B cell (primary cell): Measurements from ENCODE around the gene RARRES2. TPM values are rescaled to one million over a fixed set of nuclear protein-coding genes. Genes with fewer than 3 reads are reported as not detected.

Experiments
- ATAC-seq: fragments of 200-7000 bp; cut with Tn5 transposase; one replicate; pipeline ENCODE4 v1.10.0; 2021; ENCODE audit warnings: low read depth, mild to moderate bottlenecking, moderate number of reproducible peaks, moderate library complexity
- CTCF ChIA-PET: fragments of 350-600 bp; sonication (Branson Sonifier 250); formaldehyde crosslinking; loops from one replicate; lab custom pipeline; 2021; ENCODE audit warnings: antibody characterized with exemption, inconsistent platforms; lab: Charles Lee
- POLR2A ChIA-PET: fragments of 350-600 bp; sonication (Branson Sonifier 250); formaldehyde crosslinking; loops from one replicate; lab custom pipeline; 2021; ENCODE audit warnings: antibody characterized with exemption; lab: Charles Lee
- DNase-seq: peaks from one replicate; pipeline ENCODE4 v3.0.0; 2013
- H2AFZ ChIP-seq: 2 replicates; pipeline ENCODE4 v1.6.1; 2012; ENCODE audit warnings: mild to moderate bottlenecking, low read depth, low read length; ENCODE audit not compliant: insufficient read depth, poor library complexity, severe bottlenecking
- H3K27ac ChIP-seq, 2 donors: 1 replicate in 1 of 2; 2 replicates in 1 of 2; pipeline ENCODE4 v1.5.1; 2012 to 2013; ENCODE audit warnings: low read length in 2 of 2, mild to moderate bottlenecking in 2 of 2, moderate library complexity in 1 of 2
- H3K27me3 ChIP-seq, 4 experiments: fragments of 200-600 bp in 1 of 4; sonication (generic) in 1 of 4; replicated peaks in 1 of 4; 1 replicate in 2 of 4; 2 replicates in 2 of 4; pipeline versions ENCODE4 v1.6.1 to v1.7.0; 2013 to 2016; ENCODE audit warnings: low read length in 3 of 4, mild to moderate bottlenecking in 2 of 4, mixed read lengths in 1 of 4, moderate library complexity in 1 of 4; ENCODE audit not compliant: insufficient read depth in 4 of 4, control insufficient read depth in 3 of 4; ENCODE audit errors: control extremely low read depth in 1 of 4
- H3K36me3 ChIP-seq, 2 experiments: replicated peaks in 1 of 2; 1 replicate in 1 of 2; 2 replicates in 1 of 2; pipeline versions ENCODE4 v1.6.1 to v1.7.1; 2013; ENCODE audit warnings: low read length in 1 of 2; ENCODE audit not compliant: insufficient read depth in 2 of 2, control insufficient read depth in 1 of 2; ENCODE audit errors: control extremely low read depth in 1 of 2, extremely low read depth in 1 of 2
- H3K4me1 ChIP-seq, 2 donors: fragments of 200-600 bp in 1 of 2; sonication (generic) in 1 of 2; 1 replicate in 1 of 2; 2 replicates in 1 of 2; pipeline versions ENCODE4 v1.5.1 to v1.6.1; 2013 to 2017; ENCODE audit warnings: low read length in 2 of 2; ENCODE audit not compliant: control insufficient read depth in 2 of 2, insufficient read depth in 2 of 2
- H3K4me2 ChIP-seq: replicated peaks from 2 replicates; pipeline ENCODE3; 2012; ENCODE audit warnings: mild to moderate bottlenecking, low read depth, low read length; ENCODE audit not compliant: poor library complexity, severe bottlenecking
- H3K4me3 ChIP-seq, 5 experiments: fragments of 200-600 bp in 1 of 5; sonication (generic) in 1 of 5; 1 replicate in 3 of 5; 2 replicates in 2 of 5; pipeline versions ENCODE4 v1.5.1 to v1.7.0; 2011 to 2016; ENCODE audit warnings: low read length in 4 of 5, mild to moderate bottlenecking in 4 of 5, low read depth in 2 of 5, control low read depth in 1 of 5, moderate library complexity in 1 of 5; ENCODE audit not compliant: insufficient read depth in 1 of 5; ENCODE audit errors: control extremely low read depth in 1 of 5, extremely low read depth in 1 of 5
- H3K79me2 ChIP-seq: fragments of 200-600 bp; sonication (generic); one replicate; pipeline ENCODE4 v1.6.0; 2016; ENCODE audit warnings: low read length; ENCODE audit not compliant: control insufficient read depth, insufficient read depth
- H3K9ac ChIP-seq: fragments of 200-600 bp; sonication (generic); 2 replicates; pipeline ENCODE4 v1.6.1; 2017; ENCODE audit warnings: mild to moderate bottlenecking, low read length, moderate library complexity
- H3K9me3 ChIP-seq, 3 donors: one replicate each; pipeline versions ENCODE4 v1.6.1 to v1.7.1; 2013; ENCODE audit warnings: low read length in 2 of 3; ENCODE audit not compliant: control insufficient read depth in 2 of 3, insufficient read depth in 1 of 3; ENCODE audit errors: control extremely low read depth in 1 of 3
- H4K20me1 ChIP-seq: 2 replicates; pipeline ENCODE4 v1.6.0; 2012; ENCODE audit warnings: mild to moderate bottlenecking, low read length; ENCODE audit not compliant: insufficient read depth, control insufficient read depth, poor library complexity, severe bottlenecking
- H3K27ac Mint-ChIP-seq: one replicate; pipeline ENCODE4 v1.8.0; 2021; ENCODE audit warnings: mixed read lengths
- H3K27me3 Mint-ChIP-seq: one replicate; pipeline ENCODE4 v1.8.0; 2021; ENCODE audit warnings: mixed read lengths
- H3K4me1 Mint-ChIP-seq: one replicate; pipeline ENCODE4 v1.8.0; 2021; ENCODE audit warnings: mixed read lengths
- H3K4me3 Mint-ChIP-seq: one replicate; pipeline ENCODE4 v1.8.0; 2021; ENCODE audit warnings: mixed read lengths
- H3K9me3 Mint-ChIP-seq: one replicate; pipeline ENCODE4 v1.8.0; 2022; ENCODE audit warnings: mixed read lengths; ENCODE audit not compliant: insufficient read depth
- CTCF ChIP-seq: fragments of 200-600 bp; IDR thresholded peaks from one replicate; pipeline ENCODE4 v1.8.0; 2022; ENCODE audit warnings: antibody characterized with exemption, mild to moderate bottlenecking
- WGBS: methylation state at CpG from one replicate; pipeline ENCODE4 v1.1.5; 2013; ENCODE audit warnings: missing lambda C conversion rate; ENCODE audit not compliant: insufficient coverage; 5-methylcytosine and 5-hydroxymethylcytosine counted together
- intact Hi-C: fragments of 100-400 bp; cut with micrococcal nuclease; formaldehyde crosslinking; loops from one replicate; pipeline ENCODE4 v1.10.0; 2022
- polyA plus RNA-seq: library from polyadenylated mRNA; depleted of rRNA; stranded (reverse); fragments of >200 nt; gene quantifications from 2 replicates; pipeline ENCODE4 v1.2.3, GENCODE V29; 2012
- total RNA-seq, 2 donors: library from RNA; stranded (reverse); fragments of 120-200 nt in 1 of 2; gene quantifications; 1 replicate in 1 of 2; 2 replicates in 1 of 2; pipeline versions ENCODE4 v1.2.3 to v1.2.4, GENCODE V29; 2013 to 2022

RARRES2 gene
- total and polyA plus RNA-seq, 2 donors (not counting 1 experiment from before 2014, with no cell fraction given), result not detected

GRCh38 chr7:150330211-150330885 is 11.1 kb downstream of the RARRES2 start:
- no peak overlapping the region for H3K9ac ChIP-seq

More at GRCh38 chr7:150330211-150330885, 11.1 kb downstream of the RARRES2 start:
- no peaks in the 10 kb centered on the region for H3K4me1 ChIP-seq
- CTCF ChIA-PET, result interaction anchor here (1.0 kb wide), 1 partner anchor 11 kb away, joined by 3 read pairs; no protein-coding TSS in a partner anchor
- H3K4me1 Mint-ChIP-seq, result peaks cover 3% of the 10 kb centered on the region
- H3K9me3 ChIP-seq, result no peaks in the 10 kb centered on the region
- DNase-seq (no peak), ATAC-seq (no peak)
- H3K27ac Mint-ChIP-seq, result no peak overlapping the region
- POLR2A ChIA-PET, result no interaction called here
- peaks cover 0 to 34% of the 10 kb centered on the region in 2 experiments for H3K36me3 ChIP-seq
- H3K27ac ChIP-seq, result no peak overlapping the region
- H3K27me3 ChIP-seq, result no peaks in the 10 kb centered on the region
- no peaks in the 10 kb centered on the region for H3K79me2 ChIP-seq
- intact Hi-C loops, result no loop called here
- H3K9me3 Mint-ChIP-seq, result no peaks in the 10 kb centered on the region
- no peak overlapping the region for H3K4me2 ChIP-seq
- no peaks in the 10 kb centered on the region for H3K27me3 Mint-ChIP-seq
- WGBS, result 97% methylated on average over 16 of the region's 19 CpGs
- H2AFZ ChIP-seq, result no peak overlapping the region
- no peak overlapping the region for H3K4me3 ChIP-seq
- no peaks in the 10 kb centered on the region for H4K20me1 ChIP-seq
- TF ChIP-seq CTCF, result no peak
- no peak overlapping the region for H3K4me3 Mint-ChIP-seq
